ENCODE measurements around the gene DDX41.
A peak's percentile ranks its signal among the peaks of the same experiment; 100 is the strongest.

The DDX41 gene

DNA sequence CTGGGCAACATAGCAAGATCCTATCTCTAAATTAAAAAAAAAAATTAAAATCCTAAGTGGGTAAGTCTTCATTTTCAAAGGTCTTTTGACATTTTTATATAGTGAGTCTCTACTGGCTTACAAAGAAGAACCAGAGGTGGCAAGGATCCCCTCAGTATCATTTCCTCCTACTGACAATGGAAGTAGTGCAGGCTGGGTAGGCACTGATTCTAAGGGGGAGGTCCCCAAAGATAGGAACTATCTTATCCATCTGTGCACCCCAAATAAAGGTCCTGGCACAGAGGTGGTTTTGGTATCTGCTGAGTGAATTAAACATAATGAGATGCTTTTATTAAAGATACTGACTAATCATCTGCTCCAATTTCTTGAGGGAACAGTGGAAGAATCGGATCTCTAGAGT is 33.4 kb upstream of the DDX41 start:
- Histone ChIP-seq H3K36me3 (ENCODE audit: control insufficient read depth, insufficient read depth, low read length) (peaks cover 29% of the 10 kb centered on the region), H3K9me3 (ENCODE audit: control insufficient read depth, insufficient read depth, low read length) (no peaks in the 10 kb centered on the region), H3K27me3 (ENCODE audit: control insufficient read depth, insufficient read depth, low read length) (no peaks in the 10 kb centered on the region), H3K9ac (ENCODE audit: low read depth, low read length) (no peak overlapping the region), H3K4me1 (ENCODE audit: control insufficient read depth, insufficient read depth, low read length) (peaks cover 12% of the 10 kb centered on the region), H3K27ac (ENCODE audit: low read depth, low read length) (no peak overlapping the region), H3K4me3 (ENCODE audit: low read depth, low read length) (no peak overlapping the region)

DNA sequence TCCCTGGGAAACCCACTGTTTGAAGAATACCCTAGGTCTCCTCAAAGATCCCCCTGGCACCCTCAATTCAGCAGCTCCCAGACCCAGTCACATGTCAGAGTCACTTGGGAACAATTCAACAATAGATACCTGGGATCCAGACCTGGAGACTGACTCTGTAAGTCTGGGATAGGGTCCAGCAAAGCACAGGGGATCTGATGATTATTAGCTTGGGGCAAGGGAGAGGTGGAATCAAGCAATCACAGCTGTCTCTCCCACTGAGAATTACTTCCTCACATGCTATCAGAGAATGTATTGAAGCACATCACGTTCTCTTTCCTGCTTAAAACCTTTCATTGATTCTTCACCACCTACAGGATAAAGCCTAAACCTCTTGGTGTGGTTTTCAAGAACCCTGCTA is 31.7 kb upstream of the DDX41 start:
- H3K9ac ChIP-seq (ENCODE audit: low read depth, low read length): no peak overlapping the region

DNA sequence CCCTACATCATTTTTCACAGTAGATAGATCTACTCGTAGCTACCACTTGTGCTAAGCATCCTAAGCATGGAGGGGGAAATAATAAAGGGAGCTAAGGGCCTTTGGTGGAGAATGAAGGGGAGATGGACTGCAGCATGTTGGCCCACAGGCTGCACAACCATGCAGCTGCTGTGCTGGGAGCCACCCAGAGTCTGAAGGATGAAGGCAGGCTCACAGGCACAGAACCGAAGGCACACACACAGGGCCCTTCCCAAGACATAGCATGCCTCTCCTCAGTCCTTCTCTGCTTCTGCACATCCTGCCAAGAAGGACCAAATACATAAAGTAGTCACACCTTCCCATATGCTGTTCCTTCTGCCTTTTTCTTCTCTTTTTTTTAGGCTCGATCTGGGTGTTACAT is 31.0 kb upstream of the DDX41 start:
- Histone ChIP-seq H3K9ac (ENCODE audit: low read depth, low read length) (no peak overlapping the region), H3K27me3 (ENCODE audit: control insufficient read depth, insufficient read depth, low read length) (no peaks in the 10 kb centered on the region), H3K9me3 (ENCODE audit: control insufficient read depth, insufficient read depth, low read length) (no peaks in the 10 kb centered on the region), H3K4me1 (ENCODE audit: control insufficient read depth, insufficient read depth, low read length) (peaks cover 1% of the 10 kb centered on the region; the same call in 1 of the 2 replicates), H3K27ac (ENCODE audit: low read depth, low read length) (no peak overlapping the region), H3K36me3 (ENCODE audit: control insufficient read depth, insufficient read depth, low read length) (peaks cover 24% of the 10 kb centered on the region), H3K4me3 (ENCODE audit: low read depth, low read length) (no peak overlapping the region)

More for the DNA sequence above, 31.7 kb upstream of the DDX41 start:
- Histone ChIP-seq H3K4me1 (ENCODE audit: control insufficient read depth, insufficient read depth, low read length) (peaks cover 7% of the 10 kb centered on the region; the same call in 1 of the 2 replicates), H3K4me3 (ENCODE audit: low read depth, low read length) (no peak overlapping the region), H3K36me3 (ENCODE audit: control insufficient read depth, insufficient read depth, low read length) (peaks cover 29% of the 10 kb centered on the region), H3K27me3 (ENCODE audit: control insufficient read depth, insufficient read depth, low read length) (no peaks in the 10 kb centered on the region), H3K27ac (ENCODE audit: low read depth, low read length) (no peak overlapping the region), H3K9me3 (ENCODE audit: control insufficient read depth, insufficient read depth, low read length) (no peaks in the 10 kb centered on the region)

DNA sequence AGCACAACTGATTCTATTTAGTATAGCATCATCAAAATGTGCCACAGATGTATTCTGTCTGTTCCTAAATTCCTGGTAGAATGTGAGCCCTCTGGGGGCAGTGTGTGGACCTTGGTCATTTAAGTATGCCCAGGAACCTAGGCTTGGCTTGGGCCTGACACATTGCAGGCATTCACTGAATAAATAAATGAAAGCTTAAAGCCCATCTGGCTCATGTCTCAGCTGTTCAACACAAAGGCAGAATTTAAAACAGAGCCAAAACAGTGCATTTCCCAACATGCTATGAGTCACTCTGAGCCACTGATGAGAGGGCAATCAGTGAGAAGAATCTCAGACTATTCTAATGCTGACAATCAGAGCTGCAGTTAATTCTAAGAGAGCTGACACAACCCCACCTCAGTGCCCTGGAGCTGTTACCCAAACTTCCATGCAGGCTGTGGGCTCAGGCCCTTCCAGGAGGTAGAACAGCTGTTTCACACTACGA is 29.5 kb upstream of the DDX41 start:
- Histone ChIP-seq H3K27me3 (ENCODE audit: control insufficient read depth, insufficient read depth, low read length) (no peaks in the 10 kb centered on the region), H3K4me1 (ENCODE audit: control insufficient read depth, insufficient read depth, low read length) (no peaks in the 10 kb centered on the region; the same call in 1 of the 2 replicates), H3K36me3 (ENCODE audit: control insufficient read depth, insufficient read depth, low read length) (peaks cover 20% of the 10 kb centered on the region), H3K27ac (ENCODE audit: low read depth, low read length) (peak overlapping the region; percentile 61), H3K9ac (ENCODE audit: low read depth, low read length) (no peak overlapping the region), H3K4me3 (ENCODE audit: low read depth, low read length) (no peak overlapping the region), H3K9me3 (ENCODE audit: control insufficient read depth, insufficient read depth, low read length) (no peaks in the 10 kb centered on the region)

DNA sequence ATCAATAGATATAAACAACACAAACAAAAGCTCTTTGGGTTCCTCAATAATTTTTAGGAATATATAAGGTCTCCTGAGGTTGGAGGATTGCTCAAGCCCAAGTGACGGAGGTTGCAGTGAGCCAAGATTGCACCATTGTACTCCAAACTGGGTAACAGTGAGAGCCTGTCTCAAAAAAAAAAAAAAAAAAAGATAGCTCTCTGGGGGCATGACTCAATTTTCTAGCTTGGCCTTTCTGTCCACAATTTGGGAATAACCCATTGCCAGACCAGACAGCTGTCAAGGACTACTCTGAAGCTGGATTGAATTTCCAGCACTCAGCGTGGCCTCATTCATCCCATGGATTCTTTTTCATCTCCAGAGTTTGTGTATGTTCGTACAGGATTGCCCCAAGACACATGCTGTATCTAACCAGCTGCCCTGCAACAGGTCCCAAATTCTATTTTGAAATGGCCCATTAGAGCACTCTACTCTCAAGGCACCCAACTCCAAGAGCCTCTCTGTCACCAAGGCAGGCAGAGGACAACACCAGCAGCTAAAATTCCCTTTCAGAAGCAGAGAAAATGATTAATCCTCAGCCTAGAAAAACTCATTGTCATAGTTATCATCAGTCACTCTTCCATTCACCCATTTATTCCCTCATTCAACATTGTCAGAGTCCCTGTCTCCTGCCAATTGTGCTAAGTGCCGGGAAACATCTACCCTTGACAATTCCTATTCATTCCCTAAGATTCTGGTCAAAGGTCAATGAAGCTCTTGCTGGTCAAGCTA is 28.9 kb upstream of the DDX41 start:
- H3K4me1 ChIP-seq (ENCODE audit: control insufficient read depth, insufficient read depth, low read length): no peaks in the 10 kb centered on the region; the same call in 1 of the 2 replicates
- H3K4me3 ChIP-seq (ENCODE audit: low read depth, low read length): no peak overlapping the region
- no peaks in the 10 kb centered on the region for H3K27me3 ChIP-seq (ENCODE audit: control insufficient read depth, insufficient read depth, low read length)
- H3K36me3 ChIP-seq (ENCODE audit: control insufficient read depth, insufficient read depth, low read length): peaks cover 14% of the 10 kb centered on the region
- no peaks in the 10 kb centered on the region for H3K9me3 ChIP-seq (ENCODE audit: control insufficient read depth, insufficient read depth, low read length)
- H3K9ac ChIP-seq (ENCODE audit: low read depth, low read length): no peak overlapping the region
- peak overlapping the region; percentile 61 for H3K27ac ChIP-seq (ENCODE audit: low read depth, low read length)

DNA sequence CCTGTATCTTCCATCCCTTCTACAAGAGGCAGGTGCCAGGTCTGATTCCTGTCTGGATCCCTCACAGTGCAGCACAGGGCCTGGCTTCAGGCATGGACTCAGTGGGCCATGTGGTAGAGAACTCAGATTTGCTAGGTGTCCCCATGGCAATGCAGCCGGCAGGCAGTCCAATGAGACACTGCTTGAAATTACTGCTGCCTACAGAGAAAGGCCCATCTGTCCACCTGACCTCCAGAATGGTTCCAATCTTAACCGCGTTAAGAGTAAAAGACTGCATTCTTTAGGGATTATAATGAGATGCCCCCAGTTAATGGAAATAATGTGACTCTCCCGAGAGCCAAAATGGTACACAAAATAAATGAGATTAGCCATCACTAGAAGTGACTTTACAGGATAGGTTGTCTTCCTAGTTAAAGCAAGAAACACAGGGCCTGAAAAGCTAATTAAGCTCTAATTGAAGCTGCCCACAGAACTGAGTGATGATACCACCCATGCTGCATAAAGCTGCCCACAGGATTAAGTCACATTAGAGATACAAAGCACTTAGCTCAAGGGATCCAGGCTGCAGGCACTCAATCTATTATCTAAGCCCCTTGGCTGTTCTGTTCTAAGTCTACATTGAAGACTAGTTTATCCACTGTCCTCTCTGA is 26.2 kb upstream of the DDX41 start:
- Histone ChIP-seq H3K27ac (ENCODE audit: low read depth, low read length) (no peak overlapping the region), H3K27me3 (ENCODE audit: control insufficient read depth, insufficient read depth, low read length) (no peaks in the 10 kb centered on the region), H3K36me3 (ENCODE audit: control insufficient read depth, insufficient read depth, low read length) (peaks cover 26% of the 10 kb centered on the region), H3K4me1 (ENCODE audit: control insufficient read depth, insufficient read depth, low read length) (no peaks in the 10 kb centered on the region; the same call in 1 of the 2 replicates), H3K9ac (ENCODE audit: low read depth, low read length) (no peak overlapping the region), H3K4me3 (ENCODE audit: low read depth, low read length) (no peak overlapping the region), H3K9me3 (ENCODE audit: control insufficient read depth, insufficient read depth, low read length) (no peaks in the 10 kb centered on the region)

DNA sequence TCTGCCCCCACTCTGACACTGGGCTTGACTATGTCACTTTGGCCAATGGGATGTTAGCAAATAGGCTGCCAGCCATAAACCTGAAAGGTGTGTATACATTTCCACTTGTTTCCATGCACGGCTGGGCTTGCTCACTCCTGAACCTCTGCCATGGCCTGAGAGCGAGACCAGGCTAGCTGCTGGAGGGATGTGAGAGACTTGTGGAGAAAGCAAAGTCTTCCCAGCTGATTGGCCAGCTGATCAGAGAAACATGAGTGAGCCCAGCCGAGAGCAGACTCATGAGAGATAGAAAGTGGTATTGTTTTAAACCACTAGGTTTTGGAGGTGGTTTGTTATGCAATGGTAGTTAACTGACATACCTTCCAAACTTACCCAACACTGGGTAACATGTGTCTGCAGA is 23.7 kb upstream of the DDX41 start:
- no peak overlapping the region for H3K27ac ChIP-seq (ENCODE audit: low read depth, low read length)
- H3K9me3 ChIP-seq (ENCODE audit: control insufficient read depth, insufficient read depth, low read length): no peaks in the 10 kb centered on the region
- no peaks in the 10 kb centered on the region for H3K4me1 ChIP-seq (ENCODE audit: control insufficient read depth, insufficient read depth, low read length)
- no peak overlapping the region for H3K9ac ChIP-seq (ENCODE audit: low read depth, low read length)
- H3K36me3 ChIP-seq (ENCODE audit: control insufficient read depth, insufficient read depth, low read length): peaks cover 49% of the 10 kb centered on the region
- no peaks in the 10 kb centered on the region for H3K27me3 ChIP-seq (ENCODE audit: control insufficient read depth, insufficient read depth, low read length)
- H3K4me3 ChIP-seq (ENCODE audit: low read depth, low read length): no peak overlapping the region

DNA sequence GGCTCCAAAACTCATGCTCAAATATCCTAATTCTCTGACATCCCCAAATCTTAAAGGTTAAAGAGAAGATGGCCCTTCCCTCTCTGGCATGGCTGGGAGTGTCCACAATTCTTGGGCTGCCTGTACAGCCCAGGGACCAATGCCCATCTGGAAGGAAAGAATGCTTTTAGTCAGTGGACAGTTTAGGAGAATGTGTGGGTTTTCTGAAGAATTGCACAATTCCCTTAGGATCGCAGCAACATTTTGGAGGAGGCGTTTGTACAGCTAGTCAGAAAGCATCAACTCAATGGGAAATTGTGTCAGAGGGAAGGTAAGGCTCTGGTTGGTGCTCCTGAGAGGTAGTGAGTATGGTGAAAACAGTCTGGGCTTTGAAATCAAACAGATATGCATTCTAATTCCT is 22.6 kb upstream of the DDX41 start:
- peaks cover 58% of the 10 kb centered on the region for H3K36me3 ChIP-seq (ENCODE audit: control insufficient read depth, insufficient read depth, low read length)

DNA sequence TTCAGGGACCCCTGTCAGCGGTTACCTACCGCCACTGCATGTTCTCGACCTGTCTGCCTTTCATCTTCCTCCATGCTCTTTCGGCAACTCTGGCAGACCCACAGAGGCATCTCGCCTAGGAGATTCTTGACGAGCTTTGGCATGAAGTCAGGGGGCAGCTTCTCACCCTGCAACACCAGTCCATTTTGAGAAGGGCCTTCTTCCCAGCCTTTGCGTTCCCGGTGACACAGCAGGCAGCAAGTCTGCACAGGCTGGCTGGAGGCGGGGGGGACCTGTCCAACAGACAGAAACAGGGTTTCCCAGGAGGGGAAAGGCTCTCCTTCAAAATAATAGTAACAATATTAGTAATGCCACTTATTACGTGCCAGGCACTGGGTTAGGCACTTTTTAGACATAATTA is 22.1 kb upstream of the DDX41 start:
- Histone ChIP-seq H3K36me3 (ENCODE audit: control insufficient read depth, insufficient read depth, low read length) (peaks cover 61% of the 10 kb centered on the region), H3K27me3 (ENCODE audit: control insufficient read depth, insufficient read depth, low read length) (no peaks in the 10 kb centered on the region), H3K9me3 (ENCODE audit: control insufficient read depth, insufficient read depth, low read length) (no peaks in the 10 kb centered on the region), H3K4me3 (ENCODE audit: low read depth, low read length) (no peak overlapping the region), H3K27ac (ENCODE audit: low read depth, low read length) (no peak overlapping the region), H3K4me1 (ENCODE audit: control insufficient read depth, insufficient read depth, low read length) (no peaks in the 10 kb centered on the region), H3K9ac (ENCODE audit: low read depth, low read length) (no peak overlapping the region)

More for the DNA sequence above, 22.6 kb upstream of the DDX41 start:
- Histone ChIP-seq H3K4me3 (ENCODE audit: low read depth, low read length) (no peak overlapping the region), H3K27ac (ENCODE audit: low read depth, low read length) (no peak overlapping the region), H3K9me3 (ENCODE audit: control insufficient read depth, insufficient read depth, low read length) (no peaks in the 10 kb centered on the region), H3K27me3 (ENCODE audit: control insufficient read depth, insufficient read depth, low read length) (no peaks in the 10 kb centered on the region), H3K9ac (ENCODE audit: low read depth, low read length) (no peak overlapping the region), H3K4me1 (ENCODE audit: control insufficient read depth, insufficient read depth, low read length) (no peaks in the 10 kb centered on the region)

DNA sequence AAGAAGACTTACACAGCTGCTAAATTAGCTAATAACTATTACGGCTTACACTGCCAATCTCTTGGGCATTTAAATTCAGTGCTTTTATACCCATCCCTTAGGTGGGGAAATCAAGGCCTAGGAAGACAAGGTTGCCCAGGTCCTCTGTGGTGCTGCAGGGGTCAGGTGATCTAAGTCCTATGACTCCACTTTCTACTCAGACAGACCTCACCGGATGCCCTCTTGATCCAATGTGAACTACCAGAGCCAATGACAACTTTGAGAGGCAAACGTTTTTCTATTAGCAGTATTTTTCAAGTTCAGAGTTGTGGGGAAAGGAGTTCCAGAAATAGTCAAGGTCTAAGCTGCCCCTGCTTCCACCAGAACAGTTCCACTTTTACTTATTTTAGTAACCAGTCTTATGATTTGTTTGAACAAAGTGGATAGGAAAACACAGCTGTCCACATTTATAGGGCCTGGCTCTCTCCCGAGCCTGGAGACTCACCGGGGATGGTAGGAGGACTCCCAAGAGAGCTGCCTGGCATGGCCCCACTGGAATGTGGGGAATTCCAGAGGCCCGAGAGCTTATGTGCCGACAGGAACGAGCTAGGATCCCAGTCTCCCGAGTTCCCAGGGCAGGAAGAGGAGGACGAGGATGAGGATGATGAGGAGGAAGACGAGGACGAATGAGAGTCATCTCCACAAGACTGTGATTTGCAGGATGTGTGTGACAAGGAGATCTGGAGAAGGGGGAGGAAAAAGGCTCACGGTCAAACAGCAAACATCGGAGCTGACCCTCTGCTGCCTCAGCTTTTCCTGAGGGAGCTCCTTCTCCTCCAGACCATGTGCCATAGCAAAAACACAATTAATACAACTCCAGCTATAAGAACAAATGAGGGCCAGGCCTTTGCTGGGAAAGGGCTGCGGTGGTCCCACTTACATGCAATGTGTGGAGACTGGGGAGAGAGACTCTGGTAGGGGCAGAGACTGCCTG is 20.9 kb upstream of the DDX41 start:
- Histone ChIP-seq H3K27ac (ENCODE audit: low read depth, low read length) (no peak overlapping the region), H3K27me3 (ENCODE audit: control insufficient read depth, insufficient read depth, low read length) (no peaks in the 10 kb centered on the region), H3K9ac (ENCODE audit: low read depth, low read length) (no peak overlapping the region), H3K9me3 (ENCODE audit: control insufficient read depth, insufficient read depth, low read length) (no peaks in the 10 kb centered on the region), H3K4me3 (ENCODE audit: low read depth, low read length) (no peak overlapping the region), H3K4me1 (ENCODE audit: control insufficient read depth, insufficient read depth, low read length) (no peaks in the 10 kb centered on the region), H3K36me3 (ENCODE audit: control insufficient read depth, insufficient read depth, low read length) (peaks cover 69% of the 10 kb centered on the region)
